ENCODE measurements around the gene ATP6V1B1. TPM values are rescaled to one million over a fixed set of nuclear protein-coding genes. Genes with fewer than 3 reads are reported as not detected.

The ATP6V1B1 gene
- polyA plus RNA-seq, 3 donors = 52.2 to 78.1 (median 70.7) TPM

- DNase-seq (ENCODE audit: extremely low read depth in 1 of 11, low read depth in 9 of 11, low spot score in 4 of 11) = no peak
Observed at GRCh38 chr2:70959271-70959761, 23.6 kb downstream of the ATP6V1B1 start.

GRCh38 chr2:70959851-70960832, 24.4 kb downstream of the ATP6V1B1 start:
- no peak for DNase-seq (ENCODE audit: extremely low read depth in 1 of 11, low read depth in 9 of 11, low spot score in 4 of 11)

GRCh38 chr2:70960833-70961647, 25.3 kb downstream of the ATP6V1B1 start:
- no peak for DNase-seq (ENCODE audit: extremely low read depth in 1 of 11, low read depth in 9 of 11, low spot score in 4 of 11)

- no peak for DNase-seq (ENCODE audit: extremely low read depth in 1 of 11, low read depth in 9 of 11, low spot score in 4 of 11)
Observed at GRCh38 chr2:70961648-70961994, 25.9 kb downstream of the ATP6V1B1 start.

- DNase-seq (ENCODE audit: extremely low read depth in 1 of 11, low read depth in 9 of 11, low spot score in 4 of 11) = no peak
Observed at GRCh38 chr2:70962211-70962884, 26.6 kb downstream of the ATP6V1B1 start.

GRCh38 chr2:70962885-70963878, 27.5 kb downstream of the ATP6V1B1 start:
- no peak for DNase-seq (ENCODE audit: extremely low read depth in 1 of 11, low read depth in 9 of 11, low spot score in 4 of 11)

GRCh38 chr2:70964133-70964532, 28.4 kb downstream of the ATP6V1B1 start:
- no peak for DNase-seq (ENCODE audit: extremely low read depth in 1 of 11, low read depth in 9 of 11, low spot score in 4 of 11)

GRCh38 chr2:70964596-70965386, 29.1 kb downstream of the ATP6V1B1 start:
- DNase-seq (ENCODE audit: extremely low read depth in 1 of 11, low read depth in 9 of 11, low spot score in 4 of 11) = peak in 4 of 11 donors; percentile 34 to 48 (median 40)

GRCh38 chr2:70965506-70965905, 29.8 kb downstream of the ATP6V1B1 start:
- DNase-seq (ENCODE audit: extremely low read depth in 1 of 11, low read depth in 9 of 11, low spot score in 4 of 11) = no peak

- DNase-seq (ENCODE audit: extremely low read depth in 1 of 11, low read depth in 9 of 11, low spot score in 4 of 11) = no peak
Observed at GRCh38 chr2:70966681-70967080, 31.0 kb downstream of the ATP6V1B1 start.

- DNase-seq (ENCODE audit: extremely low read depth in 1 of 11, low read depth in 9 of 11, low spot score in 4 of 11) = no peak
Observed at GRCh38 chr2:70967189-70967588, 31.5 kb downstream of the ATP6V1B1 start.

GRCh38 chr2:70974592-70974991, 38.9 kb downstream of the ATP6V1B1 start:
- no peak for DNase-seq (ENCODE audit: extremely low read depth in 1 of 11, low read depth in 9 of 11, low spot score in 4 of 11)

GRCh38 chr2:70975237-70975636, 39.5 kb downstream of the ATP6V1B1 start:
- no peak for DNase-seq (ENCODE audit: extremely low read depth in 1 of 11, low read depth in 9 of 11, low spot score in 4 of 11)

GRCh38 chr2:70977605-70978205, 42.0 kb downstream of the ATP6V1B1 start:
- DNase-seq (ENCODE audit: extremely low read depth in 1 of 11, low read depth in 9 of 11, low spot score in 4 of 11) = no peak

- peak in 1 of 11 donors; percentile 15 for DNase-seq (ENCODE audit: extremely low read depth in 1 of 11, low read depth in 9 of 11, low spot score in 4 of 11)
Observed at GRCh38 chr2:70978341-70979179, 42.9 kb downstream of the ATP6V1B1 start, which contains the start of gene ANKRD53. Gene ANKRD53 (plus strand): TSS chr2:70978630. CDS start chr2:70978646, 16 bp downstream.

GRCh38 chr2:70979180-70979488, 43.4 kb downstream of the ATP6V1B1 start:
- DNase-seq (ENCODE audit: extremely low read depth in 1 of 11, low read depth in 9 of 11, low spot score in 4 of 11) = no peak
